ENCODE results near the gene PLAAT5. TPM values are rescaled to one million over a fixed set of nuclear protein-coding genes. Genes with fewer than 3 reads are reported as not detected.
"Not testable (repeated sequence)": the region's sequence is repeated elsewhere in the genome, so short reads cannot be mapped to it uniquely, and the experiment has no call there.

PLAAT5 gene
- total RNA-seq, 1 donor from 2014 or later = not detected

DNA sequence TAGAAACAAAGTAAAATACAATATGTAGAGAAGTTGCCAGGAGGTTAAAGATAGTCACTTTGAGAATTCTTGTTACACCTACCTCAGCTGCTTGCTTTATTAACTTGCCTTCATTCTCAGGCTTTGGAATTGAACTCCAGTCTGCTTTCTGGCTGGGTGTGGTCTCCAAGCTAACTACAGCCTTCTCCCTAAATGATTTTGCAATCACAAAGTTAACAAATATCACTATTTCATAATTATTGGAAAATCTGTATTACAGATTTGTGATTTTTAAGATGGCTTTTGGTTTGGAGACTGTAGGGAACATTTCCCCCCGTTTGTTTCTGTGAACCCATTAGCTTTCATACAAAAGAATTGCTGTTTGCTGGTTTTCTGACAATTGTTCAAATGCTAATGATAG lies 2.2 kb downstream of the PLAAT5 start:
- DNase-seq (ENCODE audit: extremely low read depth, low read depth, low spot score) = no peak

DNA sequence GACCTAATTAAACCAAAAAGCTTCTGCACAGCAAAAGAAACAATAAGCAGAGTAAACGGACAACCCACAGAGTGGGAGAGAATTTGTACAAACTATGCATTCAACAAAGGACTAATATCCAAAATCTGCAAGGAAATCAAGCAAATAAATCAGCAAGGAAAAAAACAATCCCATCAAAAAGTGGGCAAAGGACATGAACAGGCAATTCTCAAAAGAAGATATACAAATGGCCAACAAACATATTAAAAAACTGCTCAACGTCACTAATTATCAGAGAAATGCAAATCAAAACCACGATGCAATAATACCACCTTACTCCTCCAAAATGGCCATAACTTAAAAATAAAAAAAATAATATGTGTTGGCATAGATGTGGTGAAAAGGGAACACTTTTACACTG lies 5.2 kb downstream of the PLAAT5 start:
- DNase-seq (ENCODE audit: extremely low read depth, low read depth, low spot score) = no peak

DNA sequence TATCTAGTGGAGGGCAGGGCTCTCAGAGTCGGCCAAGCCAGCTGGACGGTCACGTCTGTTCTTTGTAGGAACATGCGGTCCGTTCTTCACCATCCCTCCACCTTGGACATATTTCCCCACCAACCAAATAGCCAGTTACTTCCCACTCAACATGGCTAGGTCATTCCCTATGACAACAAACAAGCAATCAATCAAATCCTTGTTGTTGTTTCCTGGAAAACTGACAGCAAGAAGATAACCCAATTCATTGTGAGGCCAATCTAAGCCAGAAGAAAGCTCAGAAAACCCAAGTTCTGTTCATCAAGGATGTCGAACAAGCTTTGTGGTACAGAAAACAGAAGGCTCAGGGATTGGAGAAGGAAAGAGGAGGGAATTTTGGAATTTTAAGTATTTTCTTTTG lies 10.9 kb downstream of the PLAAT5 start:
- DNase-seq (ENCODE audit: extremely low read depth, low read depth, low spot score) = no peak

DNA sequence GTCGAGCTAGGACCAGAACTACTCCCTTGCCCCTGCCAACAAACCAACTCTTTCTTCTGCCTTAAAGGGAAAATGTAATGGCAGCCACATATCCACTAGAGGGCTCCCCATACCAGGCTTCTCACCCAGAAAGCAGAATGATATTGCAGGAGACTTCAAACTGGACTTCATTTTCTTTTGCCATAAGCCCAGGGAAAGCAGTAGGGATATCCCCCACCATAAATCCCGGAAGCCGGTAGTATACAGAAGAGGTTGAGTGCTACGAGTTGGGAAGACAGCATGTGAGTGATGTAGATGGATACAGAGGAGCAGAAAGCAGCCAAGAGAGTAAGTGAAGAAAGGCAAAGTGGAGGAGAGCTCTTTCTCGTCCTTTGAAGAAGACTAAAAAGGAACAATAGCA lies 12.1 kb downstream of the PLAAT5 start:
- peak; percentile 27 for DNase-seq (ENCODE audit: extremely low read depth, low read depth, low spot score)

DNA sequence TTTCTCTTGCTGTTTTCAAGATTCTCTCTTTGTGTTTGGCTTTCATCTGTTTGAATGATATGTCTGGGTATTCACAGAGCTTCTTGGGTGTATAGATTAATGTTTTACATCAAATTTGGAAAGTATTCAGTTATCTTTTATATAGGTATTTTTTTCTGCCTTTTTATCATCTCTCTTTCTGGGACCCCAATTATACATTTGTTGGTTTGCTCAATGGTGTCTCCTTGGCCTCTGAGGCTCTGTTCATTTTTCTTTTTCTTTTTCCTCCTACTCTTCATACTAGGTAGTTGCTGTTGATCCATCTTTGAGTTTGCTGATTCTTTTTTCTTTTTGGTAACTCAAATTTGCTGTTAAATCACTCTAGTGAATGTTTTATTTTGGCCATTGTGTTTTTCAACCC lies 14.3 kb downstream of the PLAAT5 start:
- no peak for DNase-seq (ENCODE audit: extremely low read depth, low read depth, low spot score)

DNA sequence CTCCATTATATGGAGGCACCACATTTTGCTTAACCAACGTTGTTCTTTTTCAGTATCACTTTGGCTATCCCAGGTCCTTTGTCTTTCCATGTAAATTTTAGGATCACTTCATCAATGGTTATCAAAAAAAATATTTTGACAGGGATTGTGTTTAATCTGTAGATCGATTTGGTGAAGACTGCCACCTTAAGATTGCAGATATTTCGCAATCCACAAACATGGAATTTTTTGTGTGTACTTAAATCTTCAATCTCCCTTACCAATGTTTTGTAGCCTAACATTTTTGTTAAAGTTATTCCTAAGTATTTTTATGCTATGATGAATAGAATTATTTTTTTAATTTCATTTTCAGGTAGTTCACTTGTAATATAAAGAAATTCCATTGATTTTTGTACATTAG lies 18.6 kb downstream of the PLAAT5 start:
- DNase-seq (ENCODE audit: extremely low read depth, low read depth, low spot score) = no peak

DNA sequence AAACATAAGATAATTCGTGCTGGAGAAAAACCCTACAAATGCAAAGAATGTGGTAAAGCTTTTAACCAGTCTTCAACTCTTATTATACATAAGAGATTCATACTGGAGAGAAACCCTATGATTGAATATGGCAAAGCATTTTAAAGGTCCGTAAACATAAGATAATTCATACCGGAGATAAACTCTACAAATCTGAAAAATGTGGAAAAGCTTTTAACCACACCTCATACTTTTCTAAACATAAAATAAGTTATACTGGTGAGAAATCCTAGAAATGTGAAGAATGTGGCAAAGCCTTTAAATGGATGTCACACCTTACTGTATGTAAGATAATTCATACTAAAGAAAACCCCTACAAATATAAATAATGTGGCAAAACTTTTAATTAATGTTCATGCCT lies 20.7 kb downstream of the PLAAT5 start:
- DNase-seq (ENCODE audit: extremely low read depth, low read depth, low spot score) = no peak

DNA sequence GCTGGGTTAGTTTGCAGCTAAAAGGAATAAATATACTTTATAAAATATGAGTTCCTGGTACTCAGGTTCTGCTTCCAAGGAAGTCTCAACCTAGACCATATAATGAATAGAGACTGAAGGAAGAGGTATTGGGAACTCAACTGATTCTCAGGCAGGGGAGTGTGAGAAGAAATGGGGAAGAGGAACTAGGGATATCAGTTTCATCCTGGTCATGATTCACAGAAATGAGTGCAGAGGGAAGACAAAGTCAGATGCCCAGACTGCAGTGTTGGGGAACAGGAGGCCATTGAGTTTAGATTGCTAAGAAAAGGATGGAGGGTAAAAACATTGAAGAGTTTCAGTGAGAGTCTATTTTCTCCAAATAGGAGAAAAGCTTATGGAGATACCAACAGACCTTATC lies 28.8 kb downstream of the PLAAT5 start:
- DNase-seq (ENCODE audit: extremely low read depth, low read depth, low spot score) = no peak

DNA sequence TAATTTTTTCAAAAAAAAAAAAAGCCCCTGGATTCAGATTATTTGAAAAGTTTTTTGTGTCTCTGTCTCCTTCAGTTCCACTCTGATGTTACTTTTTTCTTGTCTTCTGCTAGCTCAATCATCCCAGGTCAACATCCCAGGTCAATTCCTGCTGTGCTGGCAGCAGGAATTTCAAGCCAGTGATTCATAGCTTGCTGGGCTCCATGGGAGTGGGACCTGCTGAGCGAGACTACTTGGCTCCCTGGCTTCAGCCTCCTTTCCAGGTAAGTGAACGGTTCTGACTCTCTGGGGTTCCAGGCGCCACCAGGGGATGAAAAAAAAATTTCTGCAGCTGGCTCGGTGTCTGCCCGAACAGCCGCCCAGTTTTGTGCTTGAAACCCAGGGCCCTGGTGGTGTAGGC lies 31.4 kb downstream of the PLAAT5 start:
- no peak for DNase-seq (ENCODE audit: extremely low read depth, low read depth, low spot score)

DNA sequence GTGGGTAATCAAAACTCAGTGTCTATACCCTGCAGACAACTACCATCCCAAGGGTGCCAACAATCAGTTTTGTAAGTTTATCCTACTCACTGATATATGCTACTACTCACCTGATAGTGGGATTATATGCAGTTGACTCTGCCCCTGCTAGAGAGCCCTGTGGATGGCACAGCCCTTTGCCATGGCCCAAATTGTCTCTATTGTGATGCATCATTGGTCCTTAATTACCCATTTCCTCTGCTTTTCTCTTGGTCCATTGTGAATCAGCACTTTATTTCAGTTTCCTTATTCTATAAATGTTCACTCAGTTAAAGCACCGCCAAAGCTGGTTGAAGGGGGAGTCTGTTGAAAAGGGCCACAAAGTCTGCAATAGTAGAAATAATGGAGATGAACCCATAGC lies 42.3 kb downstream of the PLAAT5 start:
- DNase-seq (ENCODE audit: extremely low read depth, low read depth, low spot score) = no peak

DNA sequence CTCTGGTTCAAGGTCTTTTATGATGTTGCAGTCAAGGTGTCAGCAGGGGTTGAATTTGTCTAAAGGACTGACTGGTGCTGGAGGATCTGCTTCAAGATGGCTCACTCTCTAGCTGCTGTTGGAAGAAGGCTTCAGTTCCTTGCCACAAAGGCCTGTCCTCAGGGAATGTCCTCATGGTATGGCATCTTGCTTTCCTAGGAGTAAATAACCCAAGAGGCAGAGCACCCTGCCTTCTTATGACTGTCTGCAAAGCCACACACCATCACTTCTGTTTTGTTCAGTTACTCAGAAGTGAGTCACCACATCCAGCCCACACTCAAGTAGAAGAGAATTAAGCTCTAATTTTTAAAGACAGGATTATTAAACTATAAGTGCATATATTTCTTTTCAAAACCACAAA lies 45.2 kb downstream of the PLAAT5 start:
- no peak for DNase-seq (ENCODE audit: extremely low read depth, low read depth, low spot score)

DNA sequence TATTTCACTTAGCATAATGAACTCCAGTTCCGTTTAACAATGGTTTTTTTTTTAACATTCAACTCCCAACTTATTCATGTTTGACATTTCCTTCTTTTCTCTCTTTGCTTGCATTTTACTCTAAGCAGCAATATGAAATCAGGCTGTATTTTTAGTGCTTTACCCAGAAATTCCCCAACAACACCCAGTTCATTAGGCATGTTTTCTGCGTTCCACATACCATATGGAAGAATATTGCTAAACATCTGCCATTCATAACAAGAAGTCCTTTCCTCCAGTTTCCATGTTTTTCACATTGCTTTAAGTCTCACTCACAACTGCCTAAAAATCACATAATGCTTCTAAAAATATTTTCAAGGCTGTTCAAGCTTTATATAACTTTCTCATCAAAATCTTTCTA lies 45.8 kb downstream of the PLAAT5 start:
- no peak for DNase-seq (ENCODE audit: extremely low read depth, low read depth, low spot score)

DNA sequence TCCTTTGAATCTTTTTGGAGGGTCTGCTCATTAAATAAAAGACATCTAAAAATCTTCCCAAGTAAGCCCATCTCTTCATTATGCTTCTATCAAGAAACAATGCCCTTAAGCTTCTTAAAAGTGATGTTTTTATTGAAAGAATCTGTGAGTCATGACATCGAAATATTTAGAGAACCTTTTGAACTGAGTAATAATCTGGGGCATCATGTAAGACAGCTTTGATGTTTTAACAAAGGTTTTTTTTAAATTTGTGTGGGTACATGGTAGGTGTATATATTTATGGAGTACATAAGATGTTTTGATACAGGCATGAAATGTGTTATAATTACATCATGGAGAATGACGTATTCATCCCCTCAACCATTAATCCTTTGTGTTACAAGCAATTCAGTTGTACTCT lies 46.8 kb downstream of the PLAAT5 start:
- no peak for DNase-seq (ENCODE audit: extremely low read depth, low read depth, low spot score)

DNA sequence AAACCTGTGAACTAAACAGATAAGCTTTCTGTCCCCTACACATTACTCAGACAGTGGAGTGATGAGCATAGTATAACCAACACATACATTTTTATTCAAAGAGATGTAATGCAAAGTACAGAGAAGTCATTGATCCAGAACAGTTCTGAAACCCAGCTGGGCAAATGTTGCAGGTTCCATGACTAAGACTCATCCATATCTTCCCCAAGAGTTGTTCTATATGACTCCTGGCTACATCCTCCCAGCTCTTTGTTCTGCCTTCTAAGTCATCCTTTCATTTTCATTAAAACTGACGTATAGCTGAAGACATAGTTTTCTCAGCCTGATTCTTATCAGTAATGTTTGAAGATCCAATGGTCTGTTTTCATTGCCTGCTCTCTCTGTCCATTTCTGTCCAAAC lies 47.3 kb downstream of the PLAAT5 start:
- DNase-seq (ENCODE audit: extremely low read depth, low read depth, low spot score) = no peak

DNA sequence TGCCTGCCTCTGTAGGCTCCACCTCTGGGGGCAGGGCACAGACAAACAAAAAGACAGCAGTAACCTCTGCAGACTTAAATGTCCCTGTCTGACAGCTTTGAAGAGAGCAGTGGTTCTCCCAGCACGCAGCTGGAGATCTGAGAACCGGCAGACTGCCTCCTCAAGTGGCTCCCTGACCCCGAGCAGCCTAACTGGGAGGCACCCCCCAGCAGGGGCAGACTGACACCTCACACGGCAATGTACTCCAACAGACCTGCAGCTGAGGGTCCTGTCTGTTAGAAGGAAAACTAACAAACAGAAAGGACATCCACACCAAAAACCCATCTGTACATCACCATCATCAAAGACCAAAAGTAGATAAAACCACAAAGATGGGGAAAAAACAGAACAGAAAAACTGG lies 55.1 kb downstream of the PLAAT5 start:
- DNase-seq (ENCODE audit: extremely low read depth, low read depth, low spot score) = not testable (repeated sequence)

DNA sequence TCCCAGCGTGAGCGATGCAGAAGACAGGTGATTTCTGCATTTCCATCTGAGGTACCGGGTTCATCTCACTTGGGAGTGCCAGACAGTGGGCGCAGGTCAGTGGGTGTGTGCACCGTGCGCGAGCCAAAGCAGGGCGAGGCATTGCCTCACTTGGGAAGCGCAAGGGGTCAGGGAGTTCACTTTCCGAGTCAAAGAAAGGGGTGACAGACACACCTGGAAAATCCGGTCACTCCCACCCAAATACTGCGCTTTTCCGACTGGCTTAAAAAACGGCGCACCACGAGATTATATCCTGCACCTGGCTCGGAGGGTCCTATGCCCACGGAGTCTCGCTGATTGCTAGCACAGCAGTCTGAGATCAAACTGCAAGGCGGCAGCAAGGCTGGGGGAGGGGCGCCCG lies 55.6 kb downstream of the PLAAT5 start:
- DNase-seq (ENCODE audit: extremely low read depth, low read depth, low spot score) = not testable (repeated sequence)

DNA sequence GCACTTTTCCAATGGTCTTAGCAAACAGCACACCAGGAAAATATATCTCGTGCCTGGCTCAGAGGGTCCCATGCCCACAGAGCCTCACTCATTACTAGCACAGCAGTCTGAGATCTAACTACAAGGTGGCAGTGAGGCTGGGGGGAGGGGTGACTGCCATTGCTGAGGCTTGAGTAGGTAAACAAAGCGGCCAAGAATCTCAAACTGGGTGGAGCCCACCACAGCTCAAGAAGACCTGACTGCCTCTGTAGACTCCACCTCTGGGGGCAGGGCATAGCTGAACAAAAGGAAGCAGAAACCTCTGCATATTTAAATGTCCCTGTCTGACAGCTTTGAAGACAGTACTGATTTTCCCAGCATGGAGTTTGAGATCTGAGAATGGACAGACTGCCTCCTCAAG lies 60.2 kb downstream of the PLAAT5 start:
- DNase-seq (ENCODE audit: extremely low read depth, low read depth, low spot score) = not testable (repeated sequence)

DNA sequence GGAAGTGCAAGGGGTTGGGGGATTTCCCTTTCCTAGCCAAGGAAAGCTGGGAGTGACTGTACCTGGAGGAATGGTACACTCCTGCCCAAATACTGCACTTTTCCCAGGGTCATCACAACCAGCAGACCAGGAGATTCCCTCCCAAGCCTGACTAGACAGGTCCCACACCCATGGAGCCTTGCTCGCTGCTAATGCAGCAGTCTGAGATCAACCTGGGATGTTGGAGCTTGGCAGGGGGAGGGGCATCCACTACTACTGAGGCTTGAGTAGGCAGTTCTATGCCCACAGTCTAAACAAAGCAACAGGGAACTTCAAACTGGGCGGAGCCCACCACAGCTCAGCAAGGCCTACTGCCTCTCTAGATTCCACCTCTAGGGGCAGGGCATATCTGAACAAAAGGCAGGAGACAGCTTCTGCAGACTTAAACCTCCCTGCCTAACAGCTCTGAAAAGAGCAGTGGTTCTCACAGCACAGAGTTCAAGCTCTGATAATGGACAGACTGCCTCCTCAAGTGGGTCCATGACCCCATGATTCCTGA lies 62.9 kb downstream of the PLAAT5 start:
- DNase-seq (ENCODE audit: extremely low read depth, low read depth, low spot score) = no peak

DNA sequence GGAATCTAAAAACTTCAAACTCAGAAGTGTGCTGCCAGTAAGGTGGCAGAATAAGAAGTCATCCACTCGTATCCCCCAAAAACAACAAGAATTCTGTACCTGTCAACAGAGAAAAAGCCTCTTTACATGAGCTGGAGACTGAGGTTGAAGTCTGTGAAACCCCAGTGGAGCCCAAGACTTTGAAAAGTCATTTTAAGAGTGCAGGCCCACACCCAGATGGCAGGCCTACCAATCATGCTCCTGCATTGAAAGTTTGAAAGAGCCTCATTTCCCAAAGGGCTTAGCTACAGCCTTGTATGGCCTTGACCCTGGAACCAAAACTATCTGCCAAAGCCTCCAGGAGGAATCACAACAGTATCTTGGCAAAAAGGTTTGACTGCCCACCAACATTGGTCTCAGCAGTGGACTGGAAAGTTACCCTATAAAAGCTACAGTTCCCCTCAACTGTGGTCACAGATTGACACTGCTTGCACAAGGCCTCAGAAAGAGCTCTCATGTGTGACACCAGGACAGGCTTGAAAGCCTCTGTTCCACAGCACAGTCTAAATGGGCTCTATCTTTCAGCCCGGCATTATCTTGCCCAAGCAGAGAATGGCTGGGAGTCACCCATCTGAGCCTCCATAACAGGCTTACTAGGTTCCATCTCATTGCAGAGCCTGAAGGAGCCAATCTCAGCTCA lies 73.7 kb downstream of the PLAAT5 start:
- DNase-seq (ENCODE audit: extremely low read depth, low read depth, low spot score) = no peak
